LNCaP clone FGC (cell line): ENCODE results near the gene SMYD4.

ENCODE experiments used
- DNase-seq: peaks from one replicate; pipeline ENCODE4 v3.0.0-alpha.2; 2011; ENCODE audit warnings: low read depth
- H3K4me3 ChIP-seq: 2 replicates; pipeline ENCODE4 v1.5.1; 2011; ENCODE audit warnings: mild to moderate bottlenecking, low read depth, low read length, control low read depth
- TF ChIP-seq, protein P1 (sequence below): IDR thresholded peaks from 2 replicates; pipeline ENCODE4 v1.5.1; 2012; ENCODE audit warnings: mild to moderate bottlenecking; ENCODE audit not compliant: control insufficient read depth, insufficient read depth; ENCODE audit errors: extremely low read depth

The SMYD4 gene

DNA sequence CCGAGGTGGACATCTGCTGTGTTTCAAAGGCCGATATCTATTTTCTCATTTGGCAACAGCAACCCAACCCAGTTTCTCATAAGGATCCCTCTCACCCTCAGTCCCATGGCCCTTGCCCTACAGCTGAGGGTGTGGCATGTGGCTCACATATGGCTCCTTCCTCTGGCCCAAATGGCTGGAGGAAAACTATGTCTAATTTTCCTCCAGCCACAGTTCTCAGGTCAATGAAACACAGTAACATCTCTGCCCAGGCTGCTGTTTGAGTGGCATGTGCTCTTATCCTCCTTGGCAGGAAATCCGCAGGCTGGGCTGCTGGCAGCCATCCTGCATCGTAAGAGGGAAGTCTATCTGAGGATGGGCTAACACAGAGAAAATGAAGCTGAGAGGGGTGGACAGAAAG is 43.8 kb downstream of the SMYD4 start:
- no peak for DNase-seq
- TF ChIP-seq, protein P1, sequence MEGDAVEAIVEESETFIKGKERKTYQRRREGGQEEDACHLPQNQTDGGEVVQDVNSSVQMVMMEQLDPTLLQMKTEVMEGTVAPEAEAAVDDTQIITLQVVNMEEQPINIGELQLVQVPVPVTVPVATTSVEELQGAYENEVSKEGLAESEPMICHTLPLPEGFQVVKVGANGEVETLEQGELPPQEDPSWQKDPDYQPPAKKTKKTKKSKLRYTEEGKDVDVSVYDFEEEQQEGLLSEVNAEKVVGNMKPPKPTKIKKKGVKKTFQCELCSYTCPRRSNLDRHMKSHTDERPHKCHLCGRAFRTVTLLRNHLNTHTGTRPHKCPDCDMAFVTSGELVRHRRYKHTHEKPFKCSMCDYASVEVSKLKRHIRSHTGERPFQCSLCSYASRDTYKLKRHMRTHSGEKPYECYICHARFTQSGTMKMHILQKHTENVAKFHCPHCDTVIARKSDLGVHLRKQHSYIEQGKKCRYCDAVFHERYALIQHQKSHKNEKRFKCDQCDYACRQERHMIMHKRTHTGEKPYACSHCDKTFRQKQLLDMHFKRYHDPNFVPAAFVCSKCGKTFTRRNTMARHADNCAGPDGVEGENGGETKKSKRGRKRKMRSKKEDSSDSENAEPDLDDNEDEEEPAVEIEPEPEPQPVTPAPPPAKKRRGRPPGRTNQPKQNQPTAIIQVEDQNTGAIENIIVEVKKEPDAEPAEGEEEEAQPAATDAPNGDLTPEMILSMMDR: no peak
- H3K4me3 ChIP-seq: no peak overlapping the region

DNA sequence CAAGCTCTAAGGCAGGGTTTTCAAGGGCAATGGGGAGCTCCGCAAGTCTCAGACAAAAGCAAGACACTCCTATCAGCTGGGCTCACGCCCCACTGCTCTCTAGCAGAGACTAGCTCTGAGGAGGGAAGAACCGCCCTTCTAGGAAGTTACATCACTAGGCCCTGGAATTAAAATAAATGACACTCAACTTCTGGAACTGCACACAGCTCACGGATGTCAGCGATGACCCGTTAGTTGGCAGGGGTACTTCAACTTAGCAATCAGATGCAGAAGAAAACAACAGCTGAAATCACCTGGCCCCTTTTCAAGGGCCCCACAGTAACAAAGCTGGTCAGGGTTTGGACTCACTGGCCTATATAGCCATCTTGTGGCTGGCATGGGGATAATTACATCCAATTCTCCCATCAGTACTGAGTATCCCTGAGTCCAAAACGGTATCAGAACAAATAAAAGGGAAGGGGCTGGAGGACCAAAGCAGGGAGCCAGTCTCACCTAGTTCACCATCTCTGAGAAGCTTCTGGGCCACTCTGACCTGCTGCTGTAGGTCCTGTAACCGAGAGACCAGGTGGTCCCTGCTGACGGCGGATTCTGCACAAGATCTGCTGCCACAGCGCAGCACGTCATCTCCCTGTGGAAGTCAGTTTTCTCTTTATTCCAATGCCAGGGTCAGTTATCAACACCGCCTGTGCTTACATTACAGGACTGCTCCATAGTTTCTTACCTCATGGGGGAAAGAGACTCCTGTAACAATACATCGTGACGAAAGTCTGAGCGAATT is 45.7 kb downstream of the SMYD4 start:
- TF ChIP-seq, protein P1: peak; percentile 35; the same call in 1 of the 2 replicates
- no peak for DNase-seq
- H3K4me3 ChIP-seq: no peak overlapping the region

DNA sequence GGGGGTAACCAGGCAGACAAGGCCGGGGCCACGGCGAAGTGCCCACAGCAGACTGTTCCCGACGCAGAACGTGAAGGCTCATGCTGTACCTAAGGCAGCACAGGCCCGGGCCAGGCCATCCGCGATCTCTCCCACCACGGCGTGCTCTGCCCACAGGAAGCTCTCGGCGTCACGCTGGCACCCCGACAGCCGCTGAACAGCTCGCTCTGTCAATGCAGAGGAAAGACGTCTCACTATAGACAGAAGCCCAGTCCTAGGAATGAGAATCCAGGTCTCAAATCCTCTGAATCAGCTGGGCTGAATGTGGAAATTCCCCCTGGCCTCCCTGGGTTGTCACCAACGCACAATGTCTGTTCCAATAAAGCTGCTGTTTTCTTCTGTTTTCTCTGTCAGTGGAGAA is 46.4 kb downstream of the SMYD4 start:
- TF ChIP-seq, protein P1: no peak
- no peak for DNase-seq
- no peak overlapping the region for H3K4me3 ChIP-seq

DNA sequence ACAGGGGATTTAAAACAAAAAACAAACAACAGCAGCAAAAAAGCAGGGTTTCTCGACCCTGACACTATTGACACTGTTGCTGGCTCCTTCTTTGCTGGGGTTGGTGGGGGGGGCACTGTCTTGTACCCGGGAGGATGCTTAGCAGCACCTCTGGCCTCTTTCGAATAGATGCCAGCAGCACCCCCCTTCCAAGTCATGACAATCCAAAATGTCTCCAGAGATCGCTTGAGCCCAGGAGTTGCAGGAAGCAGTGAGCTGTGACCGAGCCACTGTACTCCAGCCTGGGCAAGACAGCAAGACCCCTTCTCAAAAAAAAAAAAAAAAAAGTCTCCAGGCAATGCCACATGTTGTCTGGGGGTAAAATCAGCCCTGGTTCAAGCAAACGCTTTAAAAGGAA is 47.5 kb downstream of the SMYD4 start:
- no peak overlapping the region for H3K4me3 ChIP-seq
- TF ChIP-seq, protein P1: no peak
- no peak for DNase-seq

DNA sequence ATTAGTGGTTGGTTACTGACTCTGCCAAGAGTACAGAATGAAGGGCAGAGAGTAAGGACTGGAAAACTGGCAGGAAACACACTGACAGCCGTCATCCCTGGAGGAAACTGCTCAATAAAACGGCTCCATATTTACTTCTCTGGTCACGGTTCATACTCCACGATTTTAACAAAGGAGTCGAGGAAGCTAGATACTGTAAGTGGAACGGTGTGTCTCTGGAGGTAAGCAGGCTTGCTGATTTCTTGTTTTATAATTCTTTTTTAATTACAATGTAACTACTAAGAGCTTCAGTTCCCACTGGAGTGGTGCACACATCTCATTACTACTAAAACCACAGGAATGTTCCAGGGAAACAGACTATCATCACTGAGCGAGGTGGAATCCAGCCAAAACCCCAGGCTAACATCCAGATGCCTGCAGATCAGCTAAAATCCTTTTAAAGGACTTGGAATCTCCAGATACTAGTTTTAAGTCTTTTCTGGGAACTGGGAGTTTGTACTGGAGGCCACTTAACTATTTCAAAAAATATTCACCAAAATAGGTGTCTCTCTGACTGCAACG is 50.1 kb downstream of the SMYD4 start:
- H3K4me3 ChIP-seq: no peak overlapping the region
- TF ChIP-seq, protein P1: no peak
- peak; percentile 70 for DNase-seq

DNA sequence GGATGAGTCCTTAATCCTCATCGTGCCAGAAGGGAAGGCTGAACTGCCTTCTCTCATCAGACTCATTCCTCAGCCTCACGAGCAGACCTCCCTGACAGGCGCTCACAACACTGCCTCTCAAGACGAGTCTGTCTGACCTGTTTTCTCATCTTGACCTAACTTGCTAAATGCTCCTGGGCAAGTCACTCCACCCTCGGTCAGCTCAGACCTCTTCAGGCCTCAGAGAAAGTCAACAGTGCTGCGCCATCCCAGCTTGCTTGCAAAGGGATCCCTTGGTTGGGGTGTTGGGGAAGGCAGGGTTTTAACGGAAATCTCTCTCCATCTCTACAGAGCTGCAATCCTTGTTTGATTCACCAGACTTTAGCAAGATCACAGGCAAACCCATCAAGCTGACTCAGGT is 52.8 kb downstream of the SMYD4 start:
- no peak overlapping the region for H3K4me3 ChIP-seq
- no peak for DNase-seq
- TF ChIP-seq, protein P1: no peak
